LNCaP clone FGC (cell line): ENCODE results near the gene MTFR2.
A peak's percentile ranks its signal among the peaks of the same experiment; 100 is the strongest.

Experiments
- DNase-seq: peaks from one replicate; pipeline ENCODE4 v3.0.0-alpha.2; 2011; ENCODE audit warnings: low read depth
- H3K4me3 ChIP-seq: 2 replicates; pipeline ENCODE4 v1.5.1; 2011; ENCODE audit warnings: mild to moderate bottlenecking, low read depth, low read length, control low read depth
- TF ChIP-seq, protein P1 (sequence below): IDR thresholded peaks from 2 replicates; pipeline ENCODE4 v1.5.1; 2012; ENCODE audit warnings: mild to moderate bottlenecking; ENCODE audit not compliant: control insufficient read depth, insufficient read depth; ENCODE audit errors: extremely low read depth

MTFR2 gene

DNA sequence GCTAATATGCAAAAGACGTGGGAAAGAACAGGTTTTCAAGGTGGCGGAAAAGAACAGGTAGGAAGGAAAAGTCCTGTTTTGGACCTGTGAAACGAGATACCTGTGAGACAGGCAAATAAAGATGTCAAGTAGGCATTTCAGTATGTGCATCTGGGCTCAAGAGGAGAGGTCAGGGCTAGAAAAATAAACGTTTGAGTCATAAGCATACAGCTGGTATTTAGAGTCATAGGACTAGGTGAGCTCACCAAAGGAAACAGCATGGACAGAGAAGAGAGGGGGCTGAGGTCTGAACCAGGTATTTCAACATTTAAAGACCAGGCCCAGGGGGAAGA is 14.9 kb downstream of the MTFR2 start:
- no peak for DNase-seq
- TF ChIP-seq, protein P1, sequence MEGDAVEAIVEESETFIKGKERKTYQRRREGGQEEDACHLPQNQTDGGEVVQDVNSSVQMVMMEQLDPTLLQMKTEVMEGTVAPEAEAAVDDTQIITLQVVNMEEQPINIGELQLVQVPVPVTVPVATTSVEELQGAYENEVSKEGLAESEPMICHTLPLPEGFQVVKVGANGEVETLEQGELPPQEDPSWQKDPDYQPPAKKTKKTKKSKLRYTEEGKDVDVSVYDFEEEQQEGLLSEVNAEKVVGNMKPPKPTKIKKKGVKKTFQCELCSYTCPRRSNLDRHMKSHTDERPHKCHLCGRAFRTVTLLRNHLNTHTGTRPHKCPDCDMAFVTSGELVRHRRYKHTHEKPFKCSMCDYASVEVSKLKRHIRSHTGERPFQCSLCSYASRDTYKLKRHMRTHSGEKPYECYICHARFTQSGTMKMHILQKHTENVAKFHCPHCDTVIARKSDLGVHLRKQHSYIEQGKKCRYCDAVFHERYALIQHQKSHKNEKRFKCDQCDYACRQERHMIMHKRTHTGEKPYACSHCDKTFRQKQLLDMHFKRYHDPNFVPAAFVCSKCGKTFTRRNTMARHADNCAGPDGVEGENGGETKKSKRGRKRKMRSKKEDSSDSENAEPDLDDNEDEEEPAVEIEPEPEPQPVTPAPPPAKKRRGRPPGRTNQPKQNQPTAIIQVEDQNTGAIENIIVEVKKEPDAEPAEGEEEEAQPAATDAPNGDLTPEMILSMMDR: no peak
- H3K4me3 ChIP-seq: no peak overlapping the region

DNA sequence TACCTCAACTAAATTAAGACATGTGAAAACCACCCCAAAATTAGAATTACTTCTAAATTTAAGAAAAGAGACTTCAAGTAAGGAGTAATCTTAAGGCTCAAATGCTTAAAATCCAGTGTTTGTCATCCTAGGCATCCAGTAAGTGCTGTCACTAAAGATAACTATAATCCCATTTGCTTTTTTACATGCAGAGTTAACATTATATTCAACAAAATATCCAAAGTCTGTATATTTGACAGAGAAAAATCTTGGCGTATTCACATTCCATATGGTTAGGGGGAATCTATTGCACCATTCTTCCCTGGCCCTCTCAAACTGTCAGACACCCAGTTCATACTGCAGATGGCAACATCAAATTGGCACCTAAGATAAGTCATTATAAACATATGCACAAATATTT is 17.4 kb downstream of the MTFR2 start:
- TF ChIP-seq, protein P1: no peak
- H3K4me3 ChIP-seq: no peak overlapping the region
- DNase-seq: no peak

DNA sequence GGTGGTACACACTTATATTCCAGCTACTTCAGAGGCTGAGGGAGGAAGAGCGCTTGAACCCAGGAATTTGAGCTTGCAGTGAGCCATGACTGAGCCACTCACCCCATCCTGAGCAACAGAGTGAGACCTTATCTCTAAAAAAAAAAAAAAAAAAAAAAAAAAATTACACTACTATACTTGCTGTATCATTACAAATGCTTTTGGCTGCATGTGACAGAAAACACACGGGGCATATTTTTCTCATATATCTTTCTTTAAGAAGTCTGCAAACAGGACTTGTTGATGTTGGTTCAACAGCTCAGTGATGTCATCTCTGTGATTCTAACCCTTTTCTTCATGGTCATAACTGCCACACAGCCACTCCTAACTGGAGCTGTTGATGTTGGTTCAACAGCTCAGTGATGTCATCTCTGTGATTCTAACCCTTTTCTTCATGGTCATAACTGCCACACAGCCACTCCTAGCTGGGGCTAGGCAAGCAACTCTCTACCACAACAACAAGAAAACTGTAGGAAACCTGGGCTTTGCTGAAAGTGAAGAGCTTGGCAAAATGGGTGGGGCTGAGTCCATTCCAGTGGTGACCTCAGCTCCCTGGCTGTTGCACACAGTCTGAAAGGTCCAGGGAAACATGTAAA is 19.8 kb downstream of the MTFR2 start:
- no peak overlapping the region for H3K4me3 ChIP-seq
- TF ChIP-seq, protein P1: no peak
- no peak for DNase-seq

DNA sequence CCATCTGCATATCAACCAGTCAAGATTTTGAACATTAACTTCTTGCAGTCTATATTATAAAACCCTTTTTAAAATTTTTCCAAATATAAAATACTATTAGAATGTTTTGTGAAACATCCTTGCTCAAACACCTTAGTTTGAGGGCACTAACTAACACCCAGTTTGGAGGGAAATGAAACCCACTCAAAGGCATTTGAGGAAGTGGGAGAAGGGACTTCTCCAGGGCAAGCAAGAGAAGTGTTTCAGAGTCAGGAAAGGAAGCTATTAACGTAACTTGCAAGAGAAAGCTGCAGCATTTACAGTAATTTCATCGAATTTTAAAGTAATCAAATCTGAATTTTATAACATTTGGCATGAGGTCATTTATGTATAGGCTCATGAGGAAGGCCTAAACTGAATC is 21.3 kb downstream of the MTFR2 start:
- H3K4me3 ChIP-seq: no peak overlapping the region
- DNase-seq: no peak

DNA sequence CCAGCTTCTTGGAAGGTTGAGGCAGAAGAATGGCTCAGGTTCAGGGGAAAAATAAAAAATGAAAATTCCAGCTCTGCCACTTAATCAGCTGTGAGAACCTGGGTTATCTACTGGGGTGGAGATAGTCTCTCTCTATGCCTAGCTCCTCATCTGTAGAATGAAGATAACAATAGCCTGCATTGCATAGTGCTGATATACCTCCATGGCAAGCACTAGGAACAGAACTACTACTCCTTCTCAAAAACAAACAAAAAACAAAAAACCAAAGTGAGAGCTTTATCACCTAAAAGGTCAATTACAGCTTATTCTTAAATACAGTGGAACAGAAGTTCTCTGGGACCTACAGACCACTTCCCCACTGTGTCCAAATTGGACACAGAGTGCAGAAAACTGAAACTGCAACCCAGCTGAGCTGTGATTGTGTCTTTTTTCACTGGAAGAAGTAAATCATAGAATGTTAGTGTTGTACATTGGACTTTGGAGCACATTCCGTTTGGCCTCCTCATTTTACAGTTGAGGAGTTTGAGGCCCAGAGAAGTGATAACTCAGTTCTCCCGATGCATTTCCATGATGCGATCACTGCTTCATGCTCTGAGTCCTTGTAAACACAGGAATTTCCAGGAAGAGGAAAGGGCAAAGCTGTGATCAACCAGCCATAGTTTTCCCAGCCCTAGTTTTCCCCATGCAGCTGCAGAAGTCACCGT is 23.3 kb downstream of the MTFR2 start:
- no peak for DNase-seq
- TF ChIP-seq, protein P1: no peak

More for the DNA sequence above, 21.3 kb downstream of the MTFR2 start:
- TF ChIP-seq, protein P1: no peak

DNA sequence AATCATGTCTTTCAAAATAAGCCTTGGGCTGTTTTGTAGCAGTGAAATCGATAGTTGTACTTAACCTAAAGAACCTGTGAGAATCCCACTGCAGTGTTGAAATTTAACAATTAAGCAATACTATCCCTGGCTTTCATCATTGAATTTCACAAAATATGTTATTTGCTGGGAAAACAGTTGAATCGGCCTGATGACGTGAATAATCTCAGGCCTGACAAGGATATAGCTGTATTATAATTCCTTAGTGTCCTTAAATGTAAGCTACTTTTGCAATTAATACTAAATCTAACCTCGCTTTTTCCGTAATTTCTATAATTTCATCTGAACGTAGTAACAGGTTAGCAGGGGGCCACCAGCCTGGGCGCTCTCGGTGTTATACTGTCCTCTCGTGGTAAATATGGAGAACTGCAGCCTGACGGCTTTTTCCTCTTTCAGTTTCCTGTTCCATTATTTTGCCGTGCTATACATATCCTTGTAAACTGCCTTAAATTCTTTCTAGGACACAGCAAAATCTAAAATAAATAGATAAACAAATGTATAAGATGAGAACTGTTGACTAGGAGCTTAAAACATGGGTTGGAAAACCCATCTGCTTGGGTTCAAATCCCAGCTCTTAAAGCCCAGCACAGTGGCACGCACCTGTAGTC is 24.0 kb downstream of the MTFR2 start:
- H3K4me3 ChIP-seq: no peak overlapping the region

More for the DNA sequence above, 23.3 kb downstream of the MTFR2 start:
- H3K4me3 ChIP-seq: no peak overlapping the region

More for the DNA sequence above, 24.0 kb downstream of the MTFR2 start:
- DNase-seq: no peak
- TF ChIP-seq, protein P1: peak; percentile 97
